Activated CD8-positive, alpha-beta memory T cell treated with anti-CD3 and anti-CD28 coated beads for 4 hours (primary cell): ENCODE results near the gene TRANK1.
"Not testable (repeated sequence)": the region's sequence is repeated elsewhere in the genome, so short reads cannot be mapped to it uniquely, and the experiment has no call there.

Source experiments
- DNase-seq, 2 donors: peaks; one replicate each; pipeline ENCODE4 v3.0.0-alpha.2; 2020; ENCODE audit warnings: low read depth in 2 of 2

Gene TRANK1

DNA sequence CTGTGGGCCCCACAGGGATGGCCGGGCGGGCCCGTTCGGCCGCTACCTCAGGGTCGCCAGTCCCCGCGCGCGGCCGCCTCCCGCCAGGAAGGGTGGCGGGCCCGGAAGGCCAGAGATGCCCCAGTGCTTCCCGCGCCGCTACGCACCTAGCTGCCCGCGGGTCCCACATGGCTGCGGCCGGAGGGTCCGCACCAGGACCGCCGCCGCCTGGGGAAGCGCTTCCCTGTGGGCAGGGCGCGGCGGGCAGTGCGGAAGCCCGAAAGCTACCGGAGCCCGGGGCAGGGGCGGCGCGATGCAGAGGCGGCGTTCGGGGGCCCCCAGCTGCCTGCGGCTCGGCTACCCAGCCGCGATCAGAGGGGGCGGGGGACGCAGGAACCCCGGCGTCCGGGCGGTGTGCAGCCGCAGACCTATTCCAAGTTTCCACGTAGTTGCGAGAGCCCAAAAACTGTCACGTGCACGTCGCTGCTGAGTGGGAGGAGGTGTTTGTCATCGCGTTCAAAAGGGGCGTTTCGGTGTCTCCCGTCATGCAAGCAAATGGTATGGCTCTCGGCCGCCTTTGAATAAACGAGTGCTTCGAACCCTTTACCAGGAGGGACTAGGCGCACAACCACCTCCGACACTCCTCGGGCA, at the start of gene TRANK1:
TSS of gene TRANK1 (minus strand) at position 414 of the 630 bp plus-strand sequence. CDS start at position 169, 245 bp downstream.
- DNase-seq, result peak; percentile 77 to 78

DNA sequence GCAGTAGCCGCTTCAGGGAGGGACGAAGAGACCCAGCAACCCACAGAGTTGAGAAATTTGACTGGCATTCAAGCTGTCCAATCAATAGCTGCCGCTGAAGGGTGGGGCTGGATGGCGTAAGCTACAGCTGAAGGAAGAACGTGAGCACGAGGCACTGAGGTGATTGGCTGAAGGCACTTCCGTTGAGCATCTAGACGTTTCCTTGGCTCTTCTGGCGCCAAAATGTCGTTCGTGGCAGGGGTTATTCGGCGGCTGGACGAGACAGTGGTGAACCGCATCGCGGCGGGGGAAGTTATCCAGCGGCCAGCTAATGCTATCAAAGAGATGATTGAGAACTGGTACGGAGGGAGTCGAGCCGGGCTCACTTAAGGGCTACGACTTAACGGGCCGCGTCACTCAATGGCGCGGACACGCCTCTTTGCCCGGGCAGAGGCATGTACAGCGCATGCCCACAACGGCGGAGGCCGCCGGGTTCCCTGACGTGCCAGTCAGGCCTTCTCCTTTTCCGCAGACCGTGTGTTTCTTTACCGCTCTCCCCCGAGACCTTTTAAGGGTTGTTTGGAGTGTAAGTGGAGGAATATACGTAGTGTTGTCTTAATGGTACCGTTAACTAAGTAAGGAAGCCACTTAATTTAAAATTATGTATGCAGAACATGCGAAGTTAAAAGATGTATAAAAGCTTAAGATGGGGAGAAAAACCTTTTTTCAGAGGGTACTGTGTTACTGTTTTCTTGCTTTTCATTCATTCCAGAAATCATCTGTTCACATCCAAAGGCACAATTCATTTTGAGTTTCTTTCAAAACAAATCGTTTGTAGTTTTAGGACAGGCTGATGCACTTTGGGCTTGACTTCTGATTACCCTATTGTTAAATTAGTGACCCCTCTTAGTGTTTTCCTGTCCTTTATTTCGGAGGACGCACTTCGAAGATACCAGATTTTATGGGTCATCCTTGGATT, 48.8 kb upstream of the TRANK1 start, which contains the start of gene MLH1:
TSS of gene MLH1 (plus strand) at position 193 of the 958 bp plus-strand sequence. CDS start at position 223, 30 bp downstream.
- peak; percentile 90 to 98 for DNase-seq

DNA sequence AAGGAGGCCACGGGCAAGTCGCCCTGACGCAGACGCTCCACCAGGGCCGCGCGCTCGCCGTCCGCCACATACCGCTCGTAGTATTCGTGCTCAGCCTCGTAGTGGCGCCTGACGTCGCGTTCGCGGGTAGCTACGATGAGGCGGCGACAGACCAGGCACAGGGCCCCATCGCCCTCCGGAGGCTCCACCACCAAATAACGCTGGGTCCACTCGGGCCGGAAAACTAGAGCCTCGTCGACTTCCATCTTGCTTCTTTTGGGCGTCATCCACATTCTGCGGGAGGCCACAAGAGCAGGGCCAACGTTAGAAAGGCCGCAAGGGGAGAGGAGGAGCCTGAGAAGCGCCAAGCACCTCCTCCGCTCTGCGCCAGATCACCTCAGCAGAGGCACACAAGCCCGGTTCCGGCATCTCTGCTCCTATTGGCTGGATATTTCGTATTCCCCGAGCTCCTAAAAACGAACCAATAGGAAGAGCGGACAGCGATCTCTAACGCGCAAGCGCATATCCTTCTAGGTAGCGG, 48.0 kb upstream of the TRANK1 start, which contains the start of gene EPM2AIP1:
TSS of gene EPM2AIP1 (minus strand) at position 326 of the 520 bp plus-strand sequence. CDS start at position 272, 54 bp downstream.
- DNase-seq, result peak in 1 of 2 donors; percentile 99

DNA sequence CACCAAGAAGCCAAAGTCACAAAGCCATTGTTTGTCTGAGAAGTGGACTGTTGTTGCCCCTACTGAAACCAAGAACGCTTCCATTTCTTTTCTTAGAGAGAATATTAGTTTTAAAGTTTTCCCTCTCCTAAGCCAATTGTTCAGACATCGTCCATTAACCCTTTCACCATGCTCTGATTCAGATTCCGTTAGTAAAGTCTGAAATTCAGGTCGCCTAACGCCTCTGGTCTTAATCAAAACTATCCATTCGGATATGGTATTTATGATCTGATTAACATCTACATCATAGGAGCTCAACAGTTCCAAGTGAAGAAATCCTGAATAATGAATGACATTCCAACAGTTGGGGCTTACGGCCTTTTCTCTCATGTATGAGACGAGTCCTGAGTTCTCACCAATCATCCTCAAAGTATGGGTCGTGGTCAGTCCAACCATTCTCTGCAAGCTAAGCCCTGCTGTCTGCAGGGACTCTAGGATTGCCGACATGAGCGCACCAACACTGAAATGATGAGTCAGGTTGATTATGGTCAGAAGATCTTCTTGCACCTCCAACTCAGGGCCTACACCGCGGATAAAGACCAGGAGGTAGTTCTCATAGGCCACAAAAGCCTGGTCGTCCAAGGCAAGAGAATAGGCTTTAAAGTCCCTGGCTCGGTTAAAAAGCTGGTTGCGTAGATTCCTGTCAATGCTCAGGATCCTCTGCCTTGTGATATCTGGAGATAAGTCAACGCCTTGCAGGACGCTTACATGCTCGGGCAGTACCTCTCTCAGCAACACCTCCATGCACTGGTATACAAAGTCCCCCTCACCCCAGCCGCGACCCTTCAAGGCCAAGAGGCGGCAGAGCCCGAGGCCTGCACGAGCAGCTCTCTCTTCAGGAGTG, 47.3 kb upstream of the TRANK1 start:
- no peak for DNase-seq

DNA sequence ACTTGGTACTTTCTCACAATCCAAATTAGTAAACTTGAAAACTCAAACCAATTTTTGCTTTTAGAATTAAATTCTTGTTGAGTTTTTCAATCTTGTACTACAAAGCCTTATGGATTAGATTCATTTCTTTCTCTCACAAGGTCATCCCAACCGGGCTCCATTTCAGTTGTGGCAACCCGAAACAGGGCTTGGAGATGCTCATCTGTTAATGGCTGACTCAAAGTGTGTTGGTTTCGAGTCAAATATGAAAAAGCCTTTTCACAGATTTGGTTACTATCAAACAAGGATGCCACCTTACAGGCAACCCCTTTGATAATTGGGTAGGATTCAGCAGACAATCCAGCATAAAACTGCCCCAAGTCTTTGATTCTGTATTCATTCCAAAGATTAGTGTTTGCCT, 46.3 kb upstream of the TRANK1 start:
- DNase-seq, result no peak

DNA sequence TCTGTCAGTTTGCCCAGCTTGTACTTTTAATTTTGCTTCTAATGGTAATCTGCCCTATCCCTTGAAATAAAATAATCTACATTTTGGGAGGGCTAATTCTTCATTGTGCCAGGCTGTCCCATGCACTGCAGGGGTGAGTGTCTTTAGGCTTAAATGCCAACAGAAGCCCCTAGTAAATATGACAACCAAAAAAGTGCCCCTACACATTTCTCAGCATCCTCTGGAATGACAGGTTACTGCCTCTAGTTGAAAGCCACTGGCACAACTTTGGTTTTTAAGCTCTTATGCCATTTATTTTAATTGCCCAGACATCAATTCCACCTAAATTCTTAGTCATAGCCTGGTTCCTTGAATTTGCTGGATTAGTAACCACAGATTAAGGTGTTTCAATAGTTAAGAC, 44.7 kb upstream of the TRANK1 start:
- no peak for DNase-seq

DNA sequence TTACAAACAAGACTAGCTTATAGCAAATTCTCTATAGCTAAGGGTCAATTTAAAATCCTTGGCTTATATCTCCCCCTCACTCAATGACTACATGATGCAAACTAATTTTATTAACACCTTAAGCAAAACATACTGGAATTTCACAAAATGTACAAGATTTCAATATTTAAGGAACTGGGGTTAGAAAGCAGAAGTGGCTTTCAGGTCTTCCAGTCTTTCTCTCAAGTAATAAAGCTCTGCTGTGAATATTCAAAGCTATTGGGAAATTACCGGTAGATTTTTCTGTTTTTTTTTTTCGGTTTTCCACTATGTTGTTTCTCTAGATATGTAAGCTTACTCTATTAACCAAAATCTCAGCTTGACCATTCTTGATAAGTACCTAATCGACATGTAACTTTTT, 44.2 kb upstream of the TRANK1 start:
- DNase-seq, result no peak

DNA sequence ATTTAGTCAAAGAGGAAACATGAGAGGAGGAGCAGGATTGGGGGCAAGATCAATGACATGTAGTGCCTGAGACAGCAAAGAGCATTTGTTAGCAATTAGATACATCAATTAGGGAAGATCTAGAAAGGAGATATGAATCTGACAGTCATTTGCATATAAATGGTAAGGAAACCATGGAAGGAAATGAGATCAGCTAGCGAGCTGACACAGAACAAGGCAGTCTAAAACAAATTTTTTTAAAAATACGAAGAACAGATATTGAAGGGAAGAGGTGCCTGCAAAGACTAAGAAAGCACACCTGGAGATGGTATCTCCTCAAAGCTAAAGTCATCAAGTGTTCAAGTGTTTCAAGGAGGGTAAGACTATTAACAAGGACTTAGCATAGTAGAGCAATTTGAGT, 43.5 kb upstream of the TRANK1 start:
- DNase-seq, result no peak

DNA sequence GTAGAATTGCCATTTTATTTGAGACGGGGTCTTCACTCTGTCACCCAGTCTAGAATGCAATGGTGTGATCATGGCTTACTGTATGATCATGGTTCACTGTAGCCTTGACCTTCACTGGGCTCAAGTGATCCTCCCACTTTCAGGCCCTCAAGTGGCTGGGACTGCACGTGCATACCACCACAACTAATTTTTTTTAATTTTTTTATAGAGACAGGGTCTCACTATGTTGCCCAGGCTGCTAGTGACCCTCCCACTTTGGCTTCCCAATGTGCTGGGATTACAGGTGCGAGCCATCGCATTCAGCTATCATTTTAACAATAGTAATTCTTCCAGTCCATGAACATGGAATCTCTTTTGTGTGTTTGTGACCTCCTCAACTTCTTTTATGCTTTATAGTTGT, 36.2 kb upstream of the TRANK1 start:
- DNase-seq, result no peak

DNA sequence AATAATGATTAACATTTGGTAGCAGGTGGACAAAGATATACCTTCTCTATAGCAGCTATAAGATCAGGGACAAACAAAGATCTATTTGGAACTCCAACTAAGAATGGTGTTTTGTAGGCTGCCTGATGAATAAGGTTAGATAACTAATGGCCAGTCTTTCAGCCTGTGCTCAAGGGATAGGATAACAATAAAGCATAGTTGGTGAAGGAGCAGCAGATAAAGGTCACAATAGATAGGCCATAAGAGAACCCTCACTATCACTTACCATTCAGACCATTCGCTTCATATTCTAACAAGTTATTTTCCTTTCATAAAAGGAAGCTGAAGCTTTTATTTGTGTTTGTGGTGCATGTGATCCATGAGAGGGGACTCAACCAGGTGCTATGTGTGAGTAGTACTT, 28.3 kb upstream of the TRANK1 start:
- no peak for DNase-seq

DNA sequence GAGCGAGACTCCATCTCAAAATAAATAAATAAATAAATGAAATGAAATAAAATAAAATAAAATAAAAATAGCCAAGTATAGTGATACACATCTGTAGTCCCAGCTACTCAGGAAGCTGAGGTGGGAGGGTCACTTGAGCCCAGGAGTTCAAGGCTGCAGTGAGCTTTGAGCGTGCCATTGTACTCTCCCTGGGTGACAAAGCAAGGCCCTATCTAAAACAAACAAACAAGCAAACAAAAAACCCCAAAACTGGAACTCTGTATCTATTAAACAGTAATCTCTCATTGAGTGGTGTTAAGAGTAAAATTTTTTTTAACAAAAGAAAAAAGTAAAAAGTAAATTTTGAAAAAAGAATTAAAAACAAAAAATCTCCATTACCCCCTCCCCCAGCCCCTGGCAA, 27.3 kb upstream of the TRANK1 start:
- DNase-seq, result no peak

DNA sequence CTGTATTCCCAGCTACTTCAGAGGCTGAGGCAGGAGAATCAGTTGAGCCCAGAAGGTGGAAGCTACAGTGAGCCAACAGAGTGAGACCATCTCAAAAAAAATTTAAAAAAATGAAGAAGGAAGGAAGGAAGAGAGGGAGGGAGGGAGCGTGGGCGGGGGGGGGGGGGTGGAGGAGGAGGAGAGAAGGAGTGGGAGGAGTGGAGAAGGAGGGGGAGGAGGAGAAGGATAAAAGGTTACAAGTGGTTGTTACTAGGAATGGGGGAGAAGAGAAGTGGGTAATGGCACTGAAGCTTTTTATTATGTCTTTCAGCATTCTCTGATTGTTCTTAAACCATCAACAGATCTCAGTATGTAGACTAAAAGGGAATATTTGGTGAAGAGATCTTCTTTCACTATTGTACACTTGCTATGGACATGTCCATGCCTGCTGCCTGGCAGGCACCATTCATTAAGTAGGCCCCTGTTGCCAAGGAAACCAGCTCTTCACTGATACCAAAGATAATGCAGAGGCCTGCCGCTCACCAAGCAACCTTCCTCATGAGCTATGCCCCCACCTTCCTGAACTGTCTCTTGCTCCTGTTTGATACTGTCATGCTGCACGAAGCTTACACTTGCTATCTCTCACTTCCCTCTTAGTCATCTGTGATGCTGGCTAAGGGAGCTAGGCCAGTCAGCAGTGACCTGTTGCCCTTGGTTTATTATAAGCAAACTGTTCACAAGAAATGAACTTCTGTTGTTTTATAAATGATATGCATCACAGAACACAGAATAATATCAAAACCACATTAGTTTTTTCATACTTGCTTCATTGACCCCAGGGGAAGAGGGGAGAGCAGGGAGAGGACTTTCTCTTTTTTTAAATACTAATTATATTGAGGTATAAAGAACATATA, 24.9 kb upstream of the TRANK1 start:
- peak in 1 of 2 donors; percentile 19 for DNase-seq

DNA sequence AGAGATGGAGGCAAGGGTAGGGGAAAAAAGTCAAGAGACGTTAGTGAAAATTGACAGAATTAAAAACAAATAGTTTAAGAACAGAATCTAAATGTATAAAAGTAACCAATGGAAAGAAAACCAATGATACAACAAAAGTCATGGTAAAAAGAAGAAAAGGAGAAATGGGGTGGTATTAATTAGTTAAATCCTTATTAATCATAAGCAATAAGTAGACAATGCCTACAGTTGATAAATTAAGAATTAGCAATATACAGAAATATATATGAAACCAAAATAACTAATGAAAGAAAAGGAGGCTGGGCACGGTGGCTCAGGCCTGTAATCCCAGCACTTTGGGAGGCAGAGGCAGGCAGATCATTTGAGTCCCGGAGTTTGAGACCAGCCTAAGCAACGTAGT, 24.2 kb upstream of the TRANK1 start:
- DNase-seq, result no peak

DNA sequence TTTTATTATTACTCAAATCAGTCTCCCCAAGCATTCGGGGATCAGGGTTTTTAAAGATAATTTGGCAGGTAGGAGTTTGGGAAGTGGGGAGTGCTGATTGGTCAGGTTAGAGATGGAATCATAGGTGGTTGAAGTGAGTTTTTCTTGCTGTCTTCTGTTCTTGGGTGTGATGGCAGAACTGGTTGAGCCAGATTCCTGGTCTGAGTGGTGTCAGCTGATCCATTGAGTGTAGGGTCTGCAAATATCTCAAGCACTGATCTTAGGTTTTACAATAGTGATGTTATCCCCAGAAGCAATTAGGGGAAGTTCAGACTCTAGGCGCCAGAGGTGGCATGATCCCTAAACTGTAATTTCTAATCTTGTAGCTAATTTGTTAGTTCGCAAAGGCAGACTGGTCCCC, 20.6 kb upstream of the TRANK1 start:
- no peak for DNase-seq

DNA sequence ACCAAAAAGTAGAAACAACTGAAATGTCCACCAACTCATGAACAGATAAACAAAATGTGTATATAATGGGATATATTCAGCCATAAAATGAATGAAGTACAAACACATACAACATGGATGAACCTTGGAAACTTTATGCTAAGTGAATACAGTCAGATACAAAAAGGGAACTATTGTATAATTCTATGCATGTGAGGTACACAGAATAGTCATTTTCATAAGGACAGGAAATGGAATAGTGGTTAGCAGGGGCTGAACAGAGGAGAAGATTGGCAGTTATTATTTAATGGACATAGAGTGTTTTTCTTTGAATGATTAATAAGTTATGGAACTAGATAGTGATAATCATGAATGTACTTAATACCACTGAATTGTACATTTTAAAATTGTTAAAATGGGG, 20.0 kb upstream of the TRANK1 start:
- DNase-seq, result no peak

DNA sequence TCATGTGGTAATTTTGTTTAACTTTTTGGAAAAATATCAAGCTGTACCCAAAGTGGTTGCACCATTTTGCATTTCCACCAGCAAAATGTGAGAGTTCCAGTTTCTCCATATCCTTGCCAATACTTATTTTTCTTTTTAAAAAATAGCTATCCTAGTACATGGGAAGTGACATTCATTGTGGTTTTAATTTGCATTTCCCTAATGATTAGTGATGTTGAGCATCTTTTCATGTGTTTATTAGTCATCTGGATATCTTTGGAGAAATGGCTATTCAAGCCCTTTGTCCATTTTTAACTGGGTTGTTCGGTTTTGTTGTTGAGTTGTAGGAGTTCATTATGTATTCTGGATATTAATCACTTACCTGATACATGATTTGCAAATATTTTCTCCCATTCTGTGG, 19.5 kb upstream of the TRANK1 start:
- no peak for DNase-seq

DNA sequence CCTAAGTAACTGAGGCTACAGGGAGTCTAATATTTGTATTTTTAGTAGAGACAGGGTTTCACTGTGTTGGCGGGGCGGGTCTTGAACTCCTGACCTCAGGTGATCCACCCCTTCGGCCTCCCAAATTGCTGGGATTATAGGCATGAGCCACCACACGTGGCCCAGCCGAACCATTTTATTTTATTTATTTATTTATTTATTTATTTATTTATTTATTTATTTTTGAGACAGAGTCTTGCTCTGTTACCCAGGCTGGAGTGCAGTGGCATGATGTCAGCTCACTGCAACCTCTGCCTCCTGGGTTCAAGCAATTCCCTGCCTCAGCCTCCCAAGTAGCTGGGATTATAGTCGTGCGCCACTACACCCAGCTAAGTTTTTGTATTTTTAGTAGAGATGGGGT, 18.2 kb upstream of the TRANK1 start:
- not testable (repeated sequence) for DNase-seq

DNA sequence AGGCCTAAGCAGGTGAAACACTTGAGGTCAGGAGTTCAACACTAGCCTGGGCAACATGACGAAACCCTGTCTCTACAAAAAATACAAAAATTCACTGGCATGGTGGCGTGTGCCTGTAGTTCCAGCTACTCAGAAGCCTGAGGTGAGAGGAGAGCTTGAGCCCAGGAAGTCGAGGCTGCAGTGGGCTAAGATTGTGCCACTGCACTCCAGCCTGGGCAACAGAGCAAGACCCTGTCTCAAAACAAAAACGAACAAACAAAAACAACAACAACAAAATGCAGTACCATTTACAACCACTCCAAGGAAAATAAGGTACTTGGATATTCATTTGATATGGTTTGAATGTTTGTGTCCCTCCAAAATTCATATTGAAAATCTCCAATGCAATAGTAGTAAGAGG, 15.6 kb upstream of the TRANK1 start:
- no peak for DNase-seq

DNA sequence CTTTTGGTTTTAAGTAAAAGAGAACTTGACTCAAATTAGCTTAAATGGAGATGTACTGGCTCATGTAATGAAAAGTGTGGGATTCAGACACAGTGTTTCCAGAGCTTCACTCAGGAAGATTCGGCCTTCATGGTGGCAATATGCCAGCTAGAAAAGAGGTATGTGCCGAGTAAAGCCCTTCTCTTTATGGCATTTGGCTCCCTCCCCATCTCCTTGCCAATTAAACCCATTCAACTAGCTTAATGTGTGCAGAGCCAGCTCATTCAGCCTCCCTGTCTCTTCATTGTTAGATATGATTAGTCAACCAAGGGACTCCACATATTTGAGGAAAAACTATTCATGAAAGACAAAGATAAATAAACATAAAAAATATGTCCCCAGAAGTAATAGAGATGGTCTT, 15.0 kb upstream of the TRANK1 start:
- no peak for DNase-seq

DNA sequence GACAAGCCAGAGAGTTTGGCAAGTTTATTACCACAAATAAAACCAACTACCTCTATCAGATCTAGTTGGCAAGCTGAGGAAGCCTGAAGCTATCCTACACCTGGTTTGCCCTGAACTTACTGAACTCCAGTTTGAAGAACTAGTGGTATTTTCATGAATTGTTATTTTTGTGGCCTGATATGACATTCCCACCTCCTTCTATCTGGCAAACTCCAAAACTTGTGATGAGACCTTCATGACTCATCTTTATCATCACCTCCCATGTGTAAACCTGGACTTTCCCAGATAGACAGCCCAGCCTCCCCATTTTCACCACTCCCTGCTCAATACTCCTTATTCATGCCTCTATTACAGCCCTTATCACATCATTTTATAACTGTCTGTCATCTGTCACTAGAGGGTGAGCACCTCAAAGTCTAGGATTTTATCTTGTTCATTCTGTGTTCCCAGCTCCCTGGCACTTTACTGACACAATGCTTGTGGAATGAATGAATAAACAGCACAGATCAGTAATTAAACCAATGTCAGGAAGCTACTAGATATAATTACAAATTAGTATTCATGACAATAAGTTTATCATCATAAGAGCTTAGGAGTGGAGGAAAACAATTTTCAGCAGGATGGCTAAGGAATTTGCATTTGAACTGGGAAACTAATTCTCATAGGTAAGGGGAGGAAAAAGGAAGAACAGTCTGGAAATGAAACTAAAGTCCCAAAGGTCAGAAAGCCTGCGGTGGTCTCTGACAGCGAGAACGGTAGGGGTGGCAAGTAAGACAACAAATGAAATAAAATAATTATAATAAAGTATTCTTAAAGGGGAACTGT, 13.2 kb upstream of the TRANK1 start:
- no peak for DNase-seq
